Gastrocnemius medialis (tissue), 4 donors: ENCODE data around the gene TAS2R19. TPM values are rescaled to one million over a fixed set of nuclear protein-coding genes. Genes with fewer than 3 reads are reported as not detected.

Experiments
- ATAC-seq, 2 donors: fragments of 150-250 bp; one replicate each; pipeline ENCODE4 v1.9.1; 2016
- DNase-seq, 2 donors: peaks; one replicate each; pipeline ENCODE4 v3.0.0-alpha.2; 2019
- H3K27ac ChIP-seq, 4 donors: fragments of 200-600 bp; sonication (generic); 1 replicate in 1 of 4; 2 replicates in 3 of 4; pipeline ENCODE4 v1.5.1; 2016 to 2018; ENCODE audit warnings: mild to moderate bottlenecking in 2 of 4, moderate library complexity in 1 of 4
- H3K27me3 ChIP-seq, 3 donors: fragments of 200-600 bp; sonication (generic) in 2 of 3; 1 replicate in 1 of 3; 2 replicates in 2 of 3; pipeline versions ENCODE4 v1.5.1 to v1.6.0; 2016 to 2019; ENCODE audit warnings: mild to moderate bottlenecking in 1 of 3, moderate library complexity in 1 of 3
- H3K36me3 ChIP-seq, 2 donors: fragments of 200-600 bp; sonication (generic) in 1 of 2; one replicate each; pipeline ENCODE4 v1.5.1; 2017 to 2018
- H3K4me1 ChIP-seq, 2 donors: fragments of 200-600 bp; sonication (generic) in 1 of 2; one replicate each; pipeline ENCODE4 v1.5.1; 2016 to 2017; ENCODE audit warnings: mild to moderate bottlenecking in 2 of 2
- H3K4me3 ChIP-seq, 4 donors: fragments of 200-600 bp; sonication (generic) in 3 of 4; 1 replicate in 1 of 4; 2 replicates in 3 of 4; pipeline ENCODE4 v1.5.1; 2016 to 2019; ENCODE audit warnings: mild to moderate bottlenecking in 2 of 4
- H3K9me3 ChIP-seq, 3 donors: fragments of 200-600 bp; sonication (generic) in 2 of 3; 1 replicate in 1 of 3; 2 replicates in 2 of 3; pipeline ENCODE4 v1.5.1; 2016 to 2019
- POLR2A ChIP-seq, 2 donors: fragments of 450-650 bp; IDR thresholded peaks; one replicate each; pipeline ENCODE4 v1.6.1; 2017; ENCODE audit warnings: antibody characterized with exemption in 2 of 2, mild to moderate bottlenecking in 2 of 2, moderate library complexity in 2 of 2
- in situ Hi-C, 4 donors: fragments of 200-750 bp; cut with MboI; loops; one replicate each; pipeline versions ENCODE4 v1.15.0 to v1.8.0; 2017; ENCODE audit warnings: low sequenced_read_pairs in 4 of 4
- intact Hi-C: fragments of 100-400 bp; cut with DNase I; formaldehyde crosslinking; loops from one replicate; pipeline ENCODE4 v1.15.1; 2023; ENCODE audit warnings: low total_unique reads
- total RNA-seq, 4 donors: library from RNA; depleted of rRNA; stranded (reverse); fragments of >200 nt; gene quantifications; one replicate each; pipeline versions ENCODE4 v1.1.0 to v1.2.3, GENCODE V29; 2016
- TF ChIP-seq, protein P1 (sequence below), 5 experiments: fragments of 450-650 bp in 3 of 5; fragments of 200-600 bp in 2 of 5; sonication (generic) in 2 of 5; IDR thresholded peaks in 4 of 5; conservative IDR thresholded peaks in 1 of 5; 1 replicate in 4 of 5; 2 replicates in 1 of 5; pipeline ENCODE4 v1.5.1; 2016 to 2019; ENCODE audit warnings: antibody characterized with exemption in 5 of 5, mild to moderate bottlenecking in 3 of 5, moderate library complexity in 3 of 5

TAS2R19 gene
- total RNA-seq, 4 donors from 2014 or later = 2.5 TPM; not detected in 3

DNA sequence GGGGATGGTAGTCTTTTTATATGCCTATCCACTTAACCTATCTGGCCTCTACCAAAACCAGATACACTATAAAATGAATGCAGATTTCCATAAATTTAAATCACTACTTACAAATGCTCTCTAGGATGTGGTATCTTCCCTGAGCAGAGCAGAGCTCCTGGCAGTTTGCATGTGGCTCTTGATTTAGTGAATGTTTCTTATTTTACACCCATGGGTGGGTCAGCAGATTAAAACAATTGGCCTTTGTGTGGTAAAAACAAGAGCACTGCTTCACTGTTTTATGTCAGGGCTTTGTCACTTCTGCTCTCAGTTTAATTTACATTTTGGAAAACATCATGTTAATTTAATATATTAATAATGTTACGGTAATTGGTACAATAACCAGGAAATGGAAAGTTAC lies 5.5 kb downstream of the TAS2R19 start:
- in situ Hi-C loops = no loop called here

DNA sequence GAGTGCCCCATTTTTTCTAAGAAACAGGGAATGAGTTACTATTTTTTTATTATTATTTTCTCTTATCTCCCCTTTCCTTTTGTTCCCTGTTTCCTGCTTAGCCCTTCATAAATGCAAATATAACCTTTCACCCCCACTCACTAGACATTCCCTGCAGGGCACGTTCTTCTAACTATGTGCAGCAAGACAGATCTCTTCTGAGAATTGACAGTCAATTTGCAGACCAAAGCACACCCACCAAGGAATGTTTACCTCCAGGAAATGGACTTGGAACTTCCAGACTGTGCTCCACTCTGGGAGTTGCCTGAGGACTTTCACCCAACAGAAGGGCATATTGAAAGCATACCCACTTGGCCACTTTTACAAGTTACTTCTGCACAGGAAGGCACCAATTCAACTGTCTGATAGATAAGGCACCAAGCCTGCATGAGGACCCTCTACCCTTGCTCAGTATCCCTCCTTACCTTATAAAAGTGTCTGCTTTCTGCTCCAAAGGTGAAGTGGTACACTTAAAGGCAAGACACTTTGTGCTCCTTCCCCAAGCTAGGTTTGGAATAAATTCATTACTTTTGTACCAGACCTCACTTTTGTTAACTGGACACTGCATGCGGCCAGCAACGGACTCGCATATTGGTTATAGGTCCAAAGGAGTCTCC lies 6.5 kb downstream of the TAS2R19 start:
- H3K27me3 ChIP-seq = no peaks in the 10 kb centered on the region
- DNase-seq (no peak), ATAC-seq (no peak)
- no peak overlapping the region for H3K4me3 ChIP-seq
- H3K9me3 ChIP-seq = no peaks in the 10 kb centered on the region
- no peaks in the 10 kb centered on the region for H3K4me1 ChIP-seq
- no peaks in the 10 kb centered on the region for H3K36me3 ChIP-seq
- no peak overlapping the region for H3K27ac ChIP-seq
- intact Hi-C loops = loop anchor here (5.0 kb wide), 1 partner anchor 56 kb away; no protein-coding TSS in a partner anchor
- in situ Hi-C loops = no loop called here
- TF ChIP-seq, protein P1, sequence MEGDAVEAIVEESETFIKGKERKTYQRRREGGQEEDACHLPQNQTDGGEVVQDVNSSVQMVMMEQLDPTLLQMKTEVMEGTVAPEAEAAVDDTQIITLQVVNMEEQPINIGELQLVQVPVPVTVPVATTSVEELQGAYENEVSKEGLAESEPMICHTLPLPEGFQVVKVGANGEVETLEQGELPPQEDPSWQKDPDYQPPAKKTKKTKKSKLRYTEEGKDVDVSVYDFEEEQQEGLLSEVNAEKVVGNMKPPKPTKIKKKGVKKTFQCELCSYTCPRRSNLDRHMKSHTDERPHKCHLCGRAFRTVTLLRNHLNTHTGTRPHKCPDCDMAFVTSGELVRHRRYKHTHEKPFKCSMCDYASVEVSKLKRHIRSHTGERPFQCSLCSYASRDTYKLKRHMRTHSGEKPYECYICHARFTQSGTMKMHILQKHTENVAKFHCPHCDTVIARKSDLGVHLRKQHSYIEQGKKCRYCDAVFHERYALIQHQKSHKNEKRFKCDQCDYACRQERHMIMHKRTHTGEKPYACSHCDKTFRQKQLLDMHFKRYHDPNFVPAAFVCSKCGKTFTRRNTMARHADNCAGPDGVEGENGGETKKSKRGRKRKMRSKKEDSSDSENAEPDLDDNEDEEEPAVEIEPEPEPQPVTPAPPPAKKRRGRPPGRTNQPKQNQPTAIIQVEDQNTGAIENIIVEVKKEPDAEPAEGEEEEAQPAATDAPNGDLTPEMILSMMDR (IDR thresholded peaks at IDR 0.05 in 4 of 5, conservative IDR thresholded peaks at IDR 0.05 in 1 of 5) = no peak
- no peak for TF ChIP-seq POLR2A (IDR thresholded peaks at IDR 0.05)

More for the DNA sequence above, 5.5 kb downstream of the TAS2R19 start:
- Histone ChIP-seq H3K4me1 (no peaks in the 10 kb centered on the region), H3K27me3 (no peaks in the 10 kb centered on the region), H3K9me3 (no peaks in the 10 kb centered on the region), H3K27ac (no peak overlapping the region), H3K4me3 (no peak overlapping the region), H3K36me3 (no peaks in the 10 kb centered on the region)
- intact Hi-C loops = loop anchor here (5.0 kb wide), 1 partner anchor 55 kb away; no protein-coding TSS in a partner anchor
- DNase-seq = no peak
- TF ChIP-seq, protein P1 (IDR thresholded peaks at IDR 0.05 in 4 of 5, conservative IDR thresholded peaks at IDR 0.05 in 1 of 5) = no peak
- TF ChIP-seq POLR2A (IDR thresholded peaks at IDR 0.05) = no peak
- ATAC-seq = no peak

DNA sequence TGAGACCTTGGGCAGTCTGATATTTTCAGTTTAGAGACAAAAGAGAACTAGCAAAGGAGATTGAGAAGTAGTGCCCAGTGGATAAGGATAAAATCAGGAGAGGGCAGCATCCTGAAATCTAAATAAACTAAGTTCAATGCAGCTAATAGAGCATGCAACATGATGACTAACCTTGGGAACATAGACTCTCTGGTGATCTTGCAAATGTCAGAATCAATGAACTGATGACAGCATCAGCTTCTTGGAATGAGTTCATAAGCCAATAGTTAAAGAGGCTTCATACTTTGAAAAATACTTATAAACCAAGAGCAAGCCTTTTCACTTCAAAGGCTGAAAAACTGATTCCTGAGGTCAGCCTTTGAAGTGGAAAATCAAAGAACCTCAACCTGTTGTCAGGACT lies 8.2 kb downstream of the TAS2R19 start:
- no peak overlapping the region for H3K4me3 ChIP-seq
- intact Hi-C loops = no loop called here
- no peak overlapping the region for H3K27ac ChIP-seq
- DNase-seq (no peak), ATAC-seq (no peak)
- H3K36me3 ChIP-seq = no peaks in the 10 kb centered on the region
- H3K27me3 ChIP-seq = no peaks in the 10 kb centered on the region
- in situ Hi-C loops = no loop called here
- no peaks in the 10 kb centered on the region for H3K4me1 ChIP-seq
- no peaks in the 10 kb centered on the region for H3K9me3 ChIP-seq
- no peak for TF ChIP-seq POLR2A (IDR thresholded peaks at IDR 0.05)
- TF ChIP-seq, protein P1 (IDR thresholded peaks at IDR 0.05 in 4 of 5, conservative IDR thresholded peaks at IDR 0.05 in 1 of 5) = no peak

DNA sequence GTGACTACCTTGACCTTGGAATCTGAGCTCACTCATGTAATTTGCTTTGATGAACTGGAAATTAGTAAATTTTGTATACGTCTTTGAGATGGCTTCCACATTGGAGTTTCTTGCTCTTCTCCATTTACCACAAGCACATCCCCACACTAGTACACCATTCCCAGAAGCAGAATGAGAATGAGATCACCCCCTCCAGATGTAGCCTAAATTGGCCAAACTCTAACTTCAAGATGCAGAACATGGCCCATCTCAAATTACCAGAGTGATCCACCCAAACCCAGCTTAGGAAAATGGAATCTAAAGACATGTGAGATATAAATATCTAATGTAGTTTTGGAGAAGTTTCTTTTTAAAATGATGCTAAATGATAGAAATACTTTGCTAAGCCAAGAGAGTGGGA lies 14.8 kb downstream of the TAS2R19 start:
- no peaks in the 10 kb centered on the region for H3K36me3 ChIP-seq
- TF ChIP-seq, protein P1 (IDR thresholded peaks at IDR 0.05 in 4 of 5, conservative IDR thresholded peaks at IDR 0.05 in 1 of 5) = no peak
- no peak for TF ChIP-seq POLR2A (IDR thresholded peaks at IDR 0.05)
- no peaks in the 10 kb centered on the region for H3K27me3 ChIP-seq
- no peaks in the 10 kb centered on the region for H3K4me1 ChIP-seq
- no peaks in the 10 kb centered on the region for H3K9me3 ChIP-seq
- DNase-seq = no peak
- in situ Hi-C loops (no loop called here), intact Hi-C loops (no loop called here)
- no peak overlapping the region for H3K4me3 ChIP-seq
- no peak for ATAC-seq
- H3K27ac ChIP-seq = no peak overlapping the region

DNA sequence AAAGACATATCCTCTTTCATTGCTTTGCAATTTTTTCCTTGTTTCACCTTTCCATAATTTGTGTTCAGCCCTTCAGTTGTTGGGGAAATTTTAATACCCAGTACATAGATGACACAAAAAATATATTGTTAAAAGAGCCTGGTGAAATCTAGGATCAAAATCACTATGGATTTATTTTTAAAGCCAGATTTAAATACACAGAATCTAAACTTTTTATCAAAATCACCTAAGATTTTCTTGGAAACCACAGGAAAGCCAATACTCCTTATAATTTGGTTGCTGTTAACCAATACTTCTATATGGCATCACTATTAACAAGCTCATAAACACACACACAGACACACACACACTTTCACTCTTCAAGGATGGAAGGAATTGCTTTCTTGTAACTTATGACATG lies 24.2 kb downstream of the TAS2R19 start, which contains the start of gene TAS2R20:
Gene TAS2R20, minus strand, starts transcription at position 101 of the 400 bp plus-strand sequence. CDS start 429 bp downstream, outside the sequence.
- Histone ChIP-seq H3K27ac (no peak within 1 kb of the TSS), H3K9me3 (no peaks in the 10 kb centered on the region), H3K4me1 (no peaks in the 10 kb centered on the region), H3K27me3 (no peaks in the 10 kb centered on the region), H3K4me3 (no peak within 1 kb of the TSS), H3K36me3 (peaks cover 0 to 5% of the 10 kb centered on the region in 2 donors)
- in situ Hi-C loops = no loop called here
- DNase-seq (no peak), ATAC-seq (no peak)
- TF ChIP-seq, protein P1 (IDR thresholded peaks at IDR 0.05 in 4 of 5, conservative IDR thresholded peaks at IDR 0.05 in 1 of 5) = no peak
- no peak for TF ChIP-seq POLR2A (IDR thresholded peaks at IDR 0.05)
- intact Hi-C loops = no loop called here
